Stimulated activated CD4-positive, alpha-beta T cell treated with anti-CD3 and anti-CD28 coated beads, Interleukin-1b, Interleukin-23, amount 100 ng/mL, for 24 hours (primary cell): ENCODE results near the gene NOXA1.

Experiments
- DNase-seq, 4 experiments: peaks; one replicate each; pipeline ENCODE4 v3.0.0-alpha.2; 2020; ENCODE audit warnings: low read depth in 4 of 4, low spot score in 1 of 4

Gene NOXA1

GRCh38 chr9:137387891-137388560 is 35.2 kb upstream of the NOXA1 start:
- DNase-seq, result no peak

- DNase-seq, result no peak
Observed at GRCh38 chr9:137388589-137389427, 34.4 kb upstream of the NOXA1 start.

DNA sequence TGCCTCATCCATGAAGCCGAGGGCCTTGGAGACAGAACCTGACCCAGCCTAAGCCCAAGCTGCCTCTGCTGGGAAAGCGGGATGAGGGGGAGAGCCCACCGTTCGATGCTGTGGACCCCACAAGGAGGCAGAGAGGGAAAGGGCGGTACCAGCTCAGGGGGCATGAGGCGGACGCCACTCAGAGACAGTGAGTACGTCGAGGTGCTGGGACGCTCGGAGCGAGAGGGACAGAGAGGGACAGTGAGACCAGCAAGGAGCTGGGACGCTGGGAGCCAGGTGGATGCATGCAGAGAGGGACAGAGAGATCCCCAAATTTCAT is 33.8 kb upstream of the NOXA1 start:
- no peak for DNase-seq

DNA sequence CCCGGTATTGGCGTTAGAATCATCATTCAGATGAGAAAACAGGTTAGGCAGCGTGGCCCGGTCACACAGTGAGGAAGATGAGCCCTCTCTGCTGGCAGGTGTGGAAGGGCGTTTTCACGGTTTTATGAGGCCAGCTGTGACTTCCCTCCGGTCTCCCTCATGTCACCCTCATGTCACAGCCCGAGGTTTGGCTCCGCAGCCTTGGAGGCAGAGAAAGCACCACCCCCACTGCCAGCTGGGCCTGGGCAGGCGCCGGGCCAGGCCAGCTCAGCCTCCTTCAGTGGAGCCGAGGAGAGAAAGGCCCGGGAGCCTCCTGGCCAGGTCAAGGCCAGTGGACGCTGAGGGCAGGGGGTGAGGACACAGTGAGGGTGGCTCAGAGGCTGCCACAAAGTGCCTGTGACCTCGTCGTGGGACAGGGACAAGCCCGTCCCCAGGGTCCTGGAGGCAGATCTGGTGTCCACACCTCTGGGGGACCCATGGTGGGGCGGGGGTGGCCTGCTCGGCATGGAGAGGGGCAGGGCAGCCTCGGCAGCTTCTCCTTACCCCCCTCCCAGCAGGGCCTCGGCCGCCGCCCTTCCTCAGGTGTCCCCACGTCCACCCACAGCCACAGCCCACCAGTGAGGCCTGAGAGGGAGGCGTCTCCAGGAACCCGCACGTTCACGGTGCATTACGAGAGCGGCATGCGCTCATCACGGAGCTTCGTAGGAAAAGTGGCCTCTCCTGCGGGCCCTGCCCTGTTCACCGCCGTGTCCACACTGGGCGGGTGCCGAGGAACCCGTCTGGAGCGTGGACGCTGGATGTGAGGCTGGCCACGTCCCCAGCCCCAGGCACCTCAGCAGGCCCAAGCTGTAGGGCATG is 32.4 kb upstream of the NOXA1 start:
- DNase-seq, result no peak

DNA sequence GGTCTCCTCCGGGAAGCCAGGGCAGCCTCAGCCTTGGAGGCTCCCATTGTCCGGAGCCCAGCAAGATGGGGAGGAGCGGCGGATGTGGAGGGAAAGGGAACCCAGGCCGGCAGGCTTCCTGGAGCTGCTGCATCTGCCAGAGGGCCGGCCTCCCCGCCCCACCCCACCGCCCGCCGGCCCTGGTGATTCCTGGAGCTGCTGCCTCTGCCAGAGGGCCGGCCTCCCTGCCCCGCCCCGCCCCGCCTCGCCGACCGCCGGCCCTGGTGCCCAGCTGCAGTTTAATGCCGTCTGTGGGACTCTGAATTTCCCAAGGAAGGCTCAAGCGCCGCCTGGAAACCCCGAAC is 31.8 kb upstream of the NOXA1 start:
- no peak for DNase-seq

- DNase-seq, result no peak
Observed at GRCh38 chr9:137392232-137393007, 30.8 kb upstream of the NOXA1 start.

GRCh38 chr9:137393176-137394150 is 29.7 kb upstream of the NOXA1 start:
- DNase-seq, result no peak

- no peak for DNase-seq
Observed at GRCh38 chr9:137394866-137395665, 28.1 kb upstream of the NOXA1 start.

GRCh38 chr9:137395666-137396010 is 27.6 kb upstream of the NOXA1 start:
- DNase-seq, result no peak

DNA sequence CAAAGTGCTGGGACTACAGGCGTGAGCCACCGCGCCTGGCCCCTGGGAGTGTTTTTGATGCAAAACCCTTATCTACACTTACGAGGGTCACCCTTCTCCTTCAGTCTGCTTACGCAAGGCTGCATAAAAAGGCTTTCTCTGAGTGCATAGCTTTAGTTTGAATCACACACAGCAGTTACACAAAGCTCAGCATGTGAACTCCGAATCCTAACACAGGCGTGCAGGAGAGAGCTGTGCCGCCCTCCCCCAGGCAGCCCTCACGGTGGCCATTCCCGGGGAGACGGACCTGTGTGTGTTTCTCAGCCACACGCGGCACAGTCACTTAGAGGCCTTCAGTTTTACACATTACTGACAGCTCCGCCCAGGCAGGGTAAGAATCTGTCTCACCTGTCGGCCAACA is 27.0 kb upstream of the NOXA1 start:
- no peak for DNase-seq

GRCh38 chr9:137396634-137397367 is 26.4 kb upstream of the NOXA1 start:
- no peak for DNase-seq

DNA sequence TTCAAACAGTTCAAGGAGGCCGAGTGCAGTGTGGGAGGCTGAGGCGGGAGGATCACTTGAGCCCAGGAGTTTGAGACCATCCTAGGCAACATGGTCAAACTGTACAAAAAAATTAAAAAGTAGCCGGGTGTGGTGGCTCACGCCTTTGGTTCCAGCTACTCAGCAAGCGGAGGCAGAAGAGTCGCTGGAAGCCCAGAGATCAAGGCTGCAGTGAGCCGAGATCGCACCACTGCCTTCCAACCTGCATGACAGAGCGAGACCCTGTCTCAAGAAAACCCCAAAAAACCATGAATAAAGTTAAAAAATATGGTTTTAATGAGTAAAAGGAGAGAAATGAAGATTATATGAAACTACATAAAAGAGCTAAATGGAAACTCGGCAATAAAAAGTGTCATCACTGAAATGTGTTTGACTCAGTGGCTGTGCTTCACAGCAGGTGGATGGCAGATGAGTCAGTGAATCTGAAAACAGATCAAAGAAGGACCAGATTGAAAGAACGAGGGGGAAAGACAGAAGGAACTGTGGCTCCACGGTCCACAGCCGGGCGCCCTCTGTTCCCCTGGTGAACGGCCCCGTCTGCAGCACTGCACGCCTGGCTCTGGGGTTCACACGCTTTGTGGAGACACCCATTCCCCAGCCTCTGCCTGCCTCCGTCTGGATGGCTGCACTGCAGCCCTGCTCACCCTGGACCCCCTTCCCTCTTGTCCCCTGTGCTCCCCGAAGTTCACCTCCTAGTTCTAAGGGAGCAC is 25.3 kb upstream of the NOXA1 start:
- peak in 1 of 4 experiments; percentile 36 for DNase-seq

DNA sequence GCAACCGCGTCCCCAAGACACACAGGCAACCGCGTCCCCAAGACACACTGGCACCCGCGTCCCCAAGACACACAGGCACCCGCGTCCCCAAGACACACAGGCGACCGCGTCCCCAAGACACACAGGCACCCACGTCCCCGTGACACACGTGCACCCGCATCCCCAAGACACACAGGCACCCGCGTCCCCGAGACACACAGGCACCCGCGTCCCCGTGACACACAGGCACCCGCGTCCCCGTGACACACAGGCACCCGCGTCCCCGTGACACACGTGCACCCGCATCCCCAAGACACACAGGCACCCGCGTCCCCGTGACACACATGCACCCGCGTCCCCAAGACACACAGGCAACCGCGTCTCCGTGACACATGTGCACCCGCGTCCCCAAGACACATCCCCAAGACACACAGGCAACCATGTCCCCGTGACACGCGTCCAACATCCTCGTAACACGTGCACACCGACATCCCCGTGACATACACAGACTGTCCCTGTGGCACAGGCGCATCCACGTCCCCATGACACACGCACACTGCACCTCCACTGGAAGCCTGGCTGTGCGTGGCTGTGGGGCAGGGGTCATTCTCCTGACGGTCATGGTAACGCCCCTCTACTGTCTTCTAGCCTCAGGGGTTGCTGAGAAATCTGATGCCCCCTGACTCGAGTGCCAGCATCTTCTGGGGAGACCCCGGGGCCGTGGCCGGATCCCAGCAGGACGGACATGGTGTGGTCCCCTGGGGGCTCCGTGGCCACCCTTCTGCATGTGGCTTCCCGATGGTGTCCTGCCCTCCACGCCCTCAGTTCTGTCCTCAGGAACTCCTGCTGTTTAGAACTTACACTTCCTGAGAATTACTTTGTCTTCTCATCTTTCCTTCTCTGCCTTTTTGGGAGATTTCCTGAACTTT is 24.4 kb upstream of the NOXA1 start:
- no peak for DNase-seq

DNA sequence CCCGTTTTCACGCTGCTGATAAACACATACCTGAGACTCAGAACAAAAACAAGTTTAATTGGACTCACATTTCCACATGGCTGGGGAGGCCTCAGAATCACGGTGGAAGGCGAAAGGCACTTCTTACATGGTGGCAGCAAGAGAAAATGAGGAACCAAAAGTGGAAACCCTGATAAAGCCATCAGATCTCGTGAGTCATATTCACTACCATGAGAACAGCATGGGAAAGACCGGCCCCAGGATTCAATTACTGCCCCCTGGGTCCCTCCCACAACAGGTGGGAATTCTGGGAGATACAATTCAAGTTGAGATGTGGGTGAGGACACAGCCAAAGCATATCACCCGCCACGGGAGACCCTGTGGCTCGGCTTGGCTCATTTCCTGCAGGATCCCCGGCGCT is 20.4 kb upstream of the NOXA1 start:
- no peak for DNase-seq

GRCh38 chr9:137403269-137403668 is 19.9 kb upstream of the NOXA1 start:
- DNase-seq, result no peak

DNA sequence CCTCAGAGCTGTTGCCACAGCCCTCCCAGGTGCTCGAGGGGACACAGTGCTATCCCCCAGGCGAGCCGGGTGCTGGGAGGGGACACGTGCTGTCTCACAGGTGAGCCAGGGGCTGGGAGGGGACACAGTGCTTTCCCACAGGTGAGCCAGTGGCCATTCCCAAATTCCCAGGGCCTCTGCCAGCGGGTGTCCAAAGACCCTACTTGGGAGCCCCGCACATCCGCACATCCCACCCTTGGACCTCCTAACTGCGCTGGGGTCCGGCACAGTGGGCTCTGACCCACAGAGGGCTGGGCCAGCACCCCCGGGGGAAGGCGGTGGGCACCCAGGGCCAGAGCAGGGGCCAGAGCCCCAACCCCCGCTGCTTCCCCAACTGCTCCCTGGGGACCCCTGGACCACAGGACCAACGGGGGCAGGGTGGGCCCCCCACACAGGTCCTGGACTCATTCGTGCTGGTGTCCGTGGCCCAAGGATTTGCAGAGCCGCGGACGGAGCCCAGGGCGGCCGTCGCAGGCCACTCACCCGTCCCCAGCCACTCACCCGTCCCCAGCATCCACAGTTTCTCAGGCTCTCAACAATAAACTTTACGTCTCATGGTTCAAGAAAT is 18.1 kb upstream of the NOXA1 start:
- DNase-seq, result no peak

GRCh38 chr9:137405677-137406081 is 17.5 kb upstream of the NOXA1 start:
- DNase-seq, result no peak
